NCI-H146 treated with DMSO at 0.1 percent for 48 hours (cell line): ENCODE data around the gene AIF1.

Experiments
- DNase-seq: peaks from one replicate; lab custom pipeline; 2025; ENCODE audit not compliant: unreplicated experiment; lab: John Stamatoyannopoulos, UW

AIF1 gene

DNA sequence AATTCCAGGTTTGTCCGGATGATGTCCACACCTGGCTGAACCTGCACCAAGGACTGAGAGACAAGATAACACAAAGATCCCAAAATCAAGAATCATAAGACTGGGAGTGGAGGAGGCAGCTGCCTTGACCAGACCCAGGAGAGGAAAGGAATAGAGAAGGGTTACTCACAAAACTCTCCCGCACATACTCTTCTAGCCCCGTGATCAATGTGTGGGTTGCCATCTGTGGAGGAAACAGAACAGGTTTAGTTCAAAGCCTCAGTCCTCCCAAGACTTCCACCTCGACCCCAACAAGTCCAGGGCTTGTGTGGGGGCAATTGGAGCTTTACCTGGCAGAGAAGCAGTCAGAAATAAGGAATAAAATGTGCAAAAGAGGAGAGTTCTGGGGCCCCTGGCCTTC is 26.3 kb downstream of the AIF1 start:
- DNase-seq: no peak

DNA sequence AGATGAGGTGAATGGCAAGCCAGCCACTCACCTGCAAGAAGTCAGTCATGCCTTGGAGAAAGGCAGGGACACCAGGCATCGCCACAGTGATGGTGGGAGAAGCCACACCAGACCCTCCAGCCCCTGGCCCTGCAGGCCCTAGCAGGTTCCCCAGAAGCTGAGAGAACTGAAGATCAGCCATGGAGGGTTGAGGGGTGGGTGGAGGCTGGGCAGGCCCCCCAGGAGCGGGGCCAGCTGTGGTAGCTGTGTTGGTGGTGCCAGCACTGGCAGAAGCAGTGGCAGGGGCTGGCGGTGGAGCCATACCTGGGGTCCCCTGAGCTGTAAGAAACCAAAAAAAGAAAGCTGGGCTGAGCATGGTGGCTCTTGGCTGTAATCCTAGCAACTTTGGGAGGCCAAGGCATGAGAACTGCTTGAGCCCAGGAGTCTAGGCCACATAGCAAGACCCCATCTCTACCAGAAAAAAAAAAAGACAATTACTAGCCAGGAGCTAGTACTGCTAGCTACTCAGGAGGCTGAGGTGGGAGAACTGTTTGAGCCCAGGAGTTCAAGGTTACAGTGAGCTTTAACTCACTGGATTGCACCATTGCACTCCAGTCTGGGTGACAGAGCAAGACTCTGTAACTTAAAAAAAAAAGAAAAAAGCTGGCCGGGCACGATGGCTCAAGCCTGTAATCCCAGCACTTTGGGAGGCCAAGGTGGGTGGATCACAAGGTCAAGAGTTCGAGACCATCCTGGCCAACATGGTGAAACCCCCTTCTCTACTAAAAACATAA is 27.9 kb downstream of the AIF1 start:
- DNase-seq: no peak

DNA sequence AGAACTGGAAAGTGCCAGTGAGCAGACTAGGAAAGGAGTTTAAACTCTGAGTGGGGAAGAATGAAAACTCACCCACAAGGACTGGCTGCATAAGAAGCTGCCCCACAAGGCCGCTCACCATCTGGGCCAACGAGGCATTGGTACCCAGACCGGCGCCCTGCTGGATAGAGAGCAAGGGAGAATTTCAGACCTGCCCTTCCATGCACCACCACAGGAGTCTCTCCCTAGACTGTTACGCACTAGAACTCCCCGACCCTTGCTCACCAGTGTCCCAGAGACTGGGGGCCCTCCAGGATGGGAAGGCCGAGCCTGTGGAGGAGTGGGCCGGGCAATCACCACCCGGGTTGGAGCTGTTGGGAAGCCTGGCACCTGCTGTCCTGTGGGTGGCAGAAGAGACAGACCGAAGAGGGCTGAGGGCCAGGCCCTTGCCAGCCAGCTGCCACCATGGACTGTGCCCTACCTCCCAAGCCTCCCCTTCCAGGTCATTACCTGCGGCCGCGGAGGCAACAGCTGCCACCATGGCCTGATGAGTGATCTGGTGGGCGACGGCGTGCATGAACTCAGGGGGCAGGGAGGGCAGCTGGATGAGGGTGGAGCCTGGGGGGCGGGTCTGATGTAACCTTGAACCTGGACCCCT is 28.9 kb downstream of the AIF1 start:
- no peak for DNase-seq

DNA sequence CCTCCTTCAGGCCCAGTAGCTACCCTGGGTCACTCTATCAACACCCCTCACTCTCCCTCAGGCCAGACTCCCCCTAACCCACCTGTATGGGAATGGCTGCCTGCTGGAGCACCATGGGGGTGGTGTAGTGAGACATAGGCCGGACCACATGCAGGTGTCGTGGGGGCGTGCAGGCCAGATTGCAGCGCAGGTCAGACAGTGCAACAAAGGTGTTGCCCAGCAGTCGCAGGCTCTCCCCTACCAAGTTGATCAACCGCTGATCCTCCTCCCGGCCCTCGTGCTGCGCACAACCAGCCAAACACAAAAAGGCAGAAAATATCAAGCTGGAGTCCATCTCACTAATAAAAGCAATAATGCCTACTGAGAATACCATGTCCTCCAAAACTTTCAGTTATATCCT is 30.3 kb downstream of the AIF1 start:
- no peak for DNase-seq

DNA sequence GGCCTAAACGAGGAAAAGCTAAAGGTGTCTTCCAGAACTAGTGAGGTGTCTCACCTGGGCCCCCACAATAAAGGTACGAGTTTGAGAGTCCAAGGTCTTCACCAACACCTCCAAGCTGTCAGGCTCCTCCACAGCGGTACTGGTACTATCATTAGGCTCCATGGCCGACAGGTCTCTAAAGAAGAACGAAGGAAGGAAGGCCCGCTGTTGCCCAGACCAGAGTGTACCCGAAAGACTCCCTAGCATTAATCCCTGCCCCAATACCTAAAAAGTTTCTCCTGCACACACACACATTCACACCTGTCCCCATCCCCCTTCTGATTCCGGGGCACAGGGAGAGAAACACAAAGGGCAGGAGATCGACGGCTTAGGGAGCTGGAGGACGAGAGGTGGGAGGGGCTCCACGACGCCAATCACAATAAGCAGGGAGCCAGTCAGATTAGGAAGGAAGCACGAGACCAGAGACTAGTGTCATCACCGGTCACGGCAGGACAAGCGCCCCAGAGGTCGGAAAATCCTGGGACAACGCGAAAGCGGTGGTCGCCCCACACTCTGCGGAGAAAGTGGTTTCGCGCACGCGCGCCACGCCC is 36.7 kb downstream of the AIF1 start:
- peak; percentile 59 for DNase-seq

DNA sequence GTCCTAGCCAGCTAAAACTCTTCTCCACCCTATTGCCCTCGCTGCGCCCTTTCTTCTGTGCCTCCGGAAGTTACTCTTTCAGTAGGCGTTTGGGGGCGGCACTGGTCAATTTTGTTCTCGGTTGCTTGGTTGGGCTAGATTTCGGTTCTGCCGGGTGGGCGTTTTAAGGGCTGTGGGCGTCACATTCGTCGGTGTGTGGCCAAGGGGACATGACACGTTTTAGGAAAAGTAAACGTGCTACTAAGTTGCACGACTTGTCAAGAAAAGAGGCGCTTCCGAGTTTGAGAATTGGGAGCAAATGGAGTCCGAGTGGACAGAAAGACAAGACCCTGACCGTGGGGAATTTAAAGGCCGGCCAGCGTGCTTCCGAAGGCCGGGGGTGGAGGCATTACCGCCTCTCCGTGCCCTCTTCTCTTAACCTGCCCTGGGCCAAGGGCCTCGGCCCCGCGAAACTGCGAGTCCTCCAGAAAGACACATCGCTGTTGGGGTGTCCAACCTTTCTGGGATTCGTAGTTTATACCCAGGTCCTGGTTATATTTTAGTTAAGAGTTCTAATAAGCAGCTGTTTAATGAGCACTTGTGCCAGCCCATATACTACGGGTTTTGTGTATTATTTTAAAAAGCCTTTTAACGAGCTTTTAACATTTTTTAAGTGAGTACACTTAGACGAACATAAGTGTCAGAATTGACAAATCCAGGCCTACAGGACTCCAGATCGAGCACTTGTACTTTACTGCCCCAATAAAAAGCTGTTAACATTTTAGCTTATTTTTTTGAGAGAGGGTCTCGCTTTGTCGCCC is 38.1 kb downstream of the AIF1 start:
- peak; percentile 95 for DNase-seq

DNA sequence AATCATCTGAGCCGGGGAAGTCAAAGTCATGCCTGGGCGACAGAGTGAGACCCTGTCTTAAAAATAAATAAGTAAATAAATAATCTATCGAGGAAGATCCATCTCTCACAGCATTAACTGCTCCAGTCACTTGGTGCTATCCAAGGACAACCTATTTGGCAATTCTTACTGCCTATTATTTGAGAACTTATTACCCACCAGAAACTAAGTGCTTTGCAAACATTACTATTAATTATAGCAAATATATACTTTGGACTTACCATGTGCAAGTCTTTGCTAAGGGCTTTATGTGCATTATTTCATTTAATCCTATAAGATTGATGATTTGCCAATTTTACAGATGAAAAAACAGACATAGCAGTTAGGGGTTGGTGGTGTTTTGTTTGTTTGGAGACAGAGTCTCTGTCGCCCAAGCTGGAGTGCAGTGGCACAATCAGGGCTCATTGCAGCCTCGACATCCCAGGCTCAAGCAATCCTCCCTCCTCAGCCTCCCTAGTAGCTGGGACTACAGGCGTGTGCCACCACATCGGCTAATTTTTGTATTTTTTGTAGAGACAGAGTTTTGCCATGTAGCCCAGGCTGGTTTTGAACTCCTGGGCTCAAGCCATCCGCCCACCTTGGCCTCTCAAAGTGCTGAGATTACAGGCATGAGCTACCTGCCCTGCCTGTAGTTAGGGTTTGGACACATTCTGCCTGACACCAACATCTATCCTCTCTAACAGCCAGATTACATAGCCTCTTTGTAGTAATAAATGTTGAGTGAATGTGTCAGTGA is 39.7 kb downstream of the AIF1 start:
- DNase-seq: no peak

DNA sequence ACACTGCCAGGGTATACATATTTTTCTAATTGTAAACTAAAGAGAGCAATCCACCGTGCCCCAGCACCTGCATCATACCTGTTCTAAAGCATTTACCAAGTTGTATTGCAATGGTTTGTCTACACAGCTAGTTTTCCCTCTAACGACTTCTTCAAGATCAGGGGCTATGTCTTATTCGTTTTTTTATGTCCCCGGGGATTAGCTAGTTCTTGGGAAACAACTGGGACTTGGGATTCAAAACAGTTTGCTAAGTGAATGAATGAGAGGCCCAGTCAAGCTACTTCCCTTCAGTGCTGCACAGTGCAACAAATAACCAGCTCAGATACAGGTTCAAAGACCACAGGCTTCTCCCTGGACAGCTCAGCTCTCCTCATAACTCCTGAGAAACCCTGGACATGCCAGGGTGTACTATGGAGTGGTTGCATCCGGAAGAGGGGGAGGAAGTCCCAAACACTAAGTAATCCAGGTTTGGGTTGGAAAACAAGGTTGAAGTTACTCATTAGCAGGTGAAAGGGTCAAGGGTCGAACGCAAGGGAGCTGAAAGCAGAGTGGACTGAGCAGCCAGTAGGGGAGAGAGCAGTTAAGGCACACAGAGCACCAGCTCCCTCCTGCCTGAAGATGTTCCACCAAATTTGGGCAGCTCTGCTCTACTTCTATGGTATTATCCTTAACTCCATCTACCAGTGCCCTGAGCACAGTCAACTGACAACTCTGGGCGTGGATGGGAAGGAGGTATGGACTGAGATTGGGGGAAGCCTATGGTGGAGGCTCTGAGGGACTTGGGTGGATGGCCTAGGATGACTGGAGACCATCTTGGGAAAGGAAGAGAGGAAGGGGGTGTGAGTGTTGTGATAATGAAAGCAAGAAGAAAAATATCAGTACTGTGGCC is 40.6 kb downstream of the AIF1 start, which contains the start of gene APOM:
APOM (plus strand) TSS at position 546 of the 889 bp plus-strand sequence; CDS start at position 619, 73 bp downstream.
- no peak for DNase-seq

DNA sequence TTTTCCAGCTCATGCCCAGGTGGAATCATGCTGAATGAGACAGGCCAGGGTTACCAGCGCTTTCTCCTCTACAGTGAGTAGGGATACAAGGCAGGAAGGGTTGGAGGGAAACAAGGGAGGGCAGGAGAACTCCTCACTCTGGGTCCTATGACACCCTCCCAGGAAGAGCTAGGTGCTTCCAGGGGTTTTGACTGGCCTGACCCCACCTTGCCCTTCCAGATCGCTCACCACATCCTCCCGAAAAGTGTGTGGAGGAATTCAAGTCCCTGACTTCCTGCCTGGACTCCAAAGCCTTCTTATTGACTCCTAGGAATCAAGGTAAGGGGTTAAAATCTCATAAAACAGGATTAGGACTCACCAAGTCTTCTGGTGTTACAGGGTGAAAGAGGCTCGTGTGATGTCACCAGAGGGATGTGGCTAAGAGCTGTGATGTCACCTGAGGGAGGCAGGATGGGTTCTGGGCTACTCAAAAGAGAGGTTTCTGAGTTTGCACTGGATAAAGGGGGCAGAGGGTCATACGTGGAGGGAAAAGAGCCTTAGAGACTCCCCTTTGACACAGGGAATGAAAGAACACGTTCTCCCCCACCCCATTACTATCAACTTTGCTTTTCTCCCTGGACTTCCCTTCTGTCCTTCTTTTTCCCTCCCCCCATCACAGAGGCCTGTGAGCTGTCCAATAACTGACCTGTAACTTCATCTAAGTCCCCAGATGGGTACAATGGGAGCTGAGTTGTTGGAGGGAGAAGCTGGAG is 42.5 kb downstream of the AIF1 start:
- no peak for DNase-seq

DNA sequence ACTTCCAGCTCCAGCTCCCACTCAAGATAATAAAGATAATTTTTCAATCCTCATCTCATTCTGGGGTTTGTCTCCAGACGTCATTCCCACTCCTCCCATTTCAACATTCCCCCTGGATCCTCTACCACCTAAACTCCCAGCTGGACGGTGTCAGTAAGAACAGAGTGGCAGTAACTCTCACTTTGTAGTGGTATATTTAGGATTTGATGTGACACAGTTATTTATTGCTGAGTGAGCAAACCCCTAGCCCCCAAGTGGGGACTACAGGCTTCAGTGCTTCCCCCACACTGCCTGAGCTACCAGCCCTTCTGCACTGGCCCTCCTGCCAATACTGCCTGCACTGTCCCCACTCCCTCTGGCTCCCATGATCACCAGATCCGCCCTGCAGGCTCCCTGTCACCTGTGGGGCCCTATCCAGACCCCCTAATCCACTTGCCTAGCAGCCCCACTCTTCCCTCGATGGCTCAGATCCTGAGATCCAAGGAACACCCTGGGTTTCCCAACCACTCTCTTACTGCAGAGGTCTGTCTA is 43.2 kb downstream of the AIF1 start:
- DNase-seq: no peak

DNA sequence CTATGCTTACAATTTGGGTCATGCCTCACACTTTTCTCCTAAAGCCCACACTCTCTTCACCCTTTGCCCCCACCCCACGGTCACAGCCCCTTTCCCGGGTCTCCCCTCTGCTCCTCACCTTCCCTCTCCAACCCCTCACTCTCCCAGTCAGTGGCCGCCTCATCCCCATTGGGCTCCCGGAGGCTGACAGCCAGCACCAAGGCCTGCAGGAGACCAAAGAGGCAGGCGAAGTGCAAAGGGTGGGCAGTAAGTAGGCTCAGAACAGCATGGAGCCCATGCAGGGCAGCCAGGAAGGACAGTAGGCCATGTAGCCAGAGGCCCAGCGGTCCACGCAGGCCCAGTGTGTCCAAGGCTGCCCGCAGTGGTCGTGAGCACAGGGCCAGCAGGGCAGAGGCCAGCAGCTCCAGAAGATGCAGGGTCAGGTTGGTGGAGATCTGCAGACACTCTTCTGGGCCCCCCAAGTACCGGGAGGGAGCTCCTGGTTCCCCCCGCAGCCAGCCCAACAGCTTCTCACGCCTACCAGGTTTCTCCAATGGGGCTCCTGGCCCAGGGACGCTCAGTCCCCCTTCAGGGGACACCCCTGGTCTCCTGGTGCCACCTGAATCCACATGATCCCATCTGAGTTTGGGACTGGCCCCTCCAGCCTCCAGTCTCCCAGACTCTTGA is 44.1 kb downstream of the AIF1 start:
- no peak for DNase-seq

DNA sequence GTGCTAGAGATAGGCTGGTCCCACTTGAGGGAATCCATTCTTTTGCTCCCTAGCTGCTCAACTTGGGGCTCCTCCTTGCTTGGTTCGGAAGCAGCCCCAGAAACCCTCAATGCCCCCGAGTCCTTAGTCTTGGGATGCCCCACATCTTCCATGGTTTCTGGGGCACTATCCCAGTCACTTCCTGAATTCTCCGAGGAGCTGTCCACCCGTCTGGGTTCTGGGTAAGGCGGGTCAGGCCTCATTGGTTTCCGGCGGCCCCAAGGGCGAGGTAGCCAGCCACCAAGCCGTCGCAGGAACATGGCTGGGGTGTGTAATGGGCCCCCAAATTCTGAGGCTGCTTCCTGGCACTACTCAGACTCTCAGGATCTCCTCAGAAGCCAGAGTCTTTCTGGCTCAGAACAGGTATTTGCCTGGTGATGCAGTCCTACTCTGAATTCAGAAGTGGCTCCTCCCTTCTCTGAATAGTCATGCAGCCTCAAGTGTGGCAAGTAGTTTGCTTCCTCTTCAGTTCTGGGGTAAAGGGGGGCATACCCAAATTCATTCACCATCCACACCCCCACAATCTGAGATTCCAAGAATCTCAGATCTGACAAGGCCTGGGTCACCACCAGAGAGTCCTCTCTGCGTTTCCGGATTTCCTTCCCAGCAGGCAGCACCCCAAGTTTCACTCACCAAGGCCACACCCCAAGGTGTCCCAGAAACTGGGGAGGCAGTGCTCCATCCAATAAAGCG is 44.8 kb downstream of the AIF1 start:
- DNase-seq: no peak

DNA sequence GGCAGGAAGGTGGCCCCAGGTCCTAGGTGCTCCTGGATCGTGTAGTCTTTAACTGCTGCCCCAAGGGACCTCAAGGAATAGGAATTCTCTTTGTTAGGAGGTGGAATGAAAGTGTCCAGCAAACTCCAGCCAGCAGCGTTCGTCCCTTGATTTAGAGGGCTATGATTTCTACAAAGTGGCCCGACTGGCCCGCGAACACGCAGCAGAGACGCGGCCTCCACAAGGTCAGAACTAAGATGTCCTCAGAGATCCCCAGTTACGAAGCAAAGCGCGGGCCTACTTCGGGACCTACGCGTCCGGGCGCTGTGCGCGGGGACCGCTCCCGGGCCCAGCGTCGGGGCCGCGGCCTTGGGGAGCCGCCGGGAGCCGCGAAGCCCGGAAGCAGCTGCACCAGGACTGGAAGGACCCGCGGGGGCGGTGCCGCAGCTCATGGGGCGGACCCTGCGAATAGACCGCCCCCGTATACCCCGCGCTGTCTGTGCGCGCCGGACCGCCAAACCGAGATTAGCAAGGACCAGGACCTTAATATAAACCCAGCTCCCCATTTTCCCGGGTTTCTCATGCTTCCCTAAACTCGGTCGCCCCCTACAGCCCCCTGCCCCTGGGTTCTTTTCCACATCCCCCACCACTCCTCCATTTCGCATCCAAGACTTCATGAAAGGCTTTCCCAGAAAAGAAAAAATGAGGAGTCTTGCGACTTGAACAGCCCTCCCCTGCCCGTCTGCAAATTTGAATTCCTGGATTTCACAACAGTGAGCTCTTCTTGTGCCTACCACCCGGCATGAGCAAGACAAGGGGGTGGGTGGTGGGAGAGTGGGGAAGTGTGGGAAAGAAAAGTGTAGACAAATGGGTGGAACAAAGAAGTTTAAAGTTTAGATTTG is 45.6 kb downstream of the AIF1 start, which contains the start of gene C6orf47:
C6orf47 (minus strand) TSS at position 398 of the 881 bp plus-strand sequence. CDS start 831 bp downstream, outside the sequence.
- peak; percentile 61 for DNase-seq

DNA sequence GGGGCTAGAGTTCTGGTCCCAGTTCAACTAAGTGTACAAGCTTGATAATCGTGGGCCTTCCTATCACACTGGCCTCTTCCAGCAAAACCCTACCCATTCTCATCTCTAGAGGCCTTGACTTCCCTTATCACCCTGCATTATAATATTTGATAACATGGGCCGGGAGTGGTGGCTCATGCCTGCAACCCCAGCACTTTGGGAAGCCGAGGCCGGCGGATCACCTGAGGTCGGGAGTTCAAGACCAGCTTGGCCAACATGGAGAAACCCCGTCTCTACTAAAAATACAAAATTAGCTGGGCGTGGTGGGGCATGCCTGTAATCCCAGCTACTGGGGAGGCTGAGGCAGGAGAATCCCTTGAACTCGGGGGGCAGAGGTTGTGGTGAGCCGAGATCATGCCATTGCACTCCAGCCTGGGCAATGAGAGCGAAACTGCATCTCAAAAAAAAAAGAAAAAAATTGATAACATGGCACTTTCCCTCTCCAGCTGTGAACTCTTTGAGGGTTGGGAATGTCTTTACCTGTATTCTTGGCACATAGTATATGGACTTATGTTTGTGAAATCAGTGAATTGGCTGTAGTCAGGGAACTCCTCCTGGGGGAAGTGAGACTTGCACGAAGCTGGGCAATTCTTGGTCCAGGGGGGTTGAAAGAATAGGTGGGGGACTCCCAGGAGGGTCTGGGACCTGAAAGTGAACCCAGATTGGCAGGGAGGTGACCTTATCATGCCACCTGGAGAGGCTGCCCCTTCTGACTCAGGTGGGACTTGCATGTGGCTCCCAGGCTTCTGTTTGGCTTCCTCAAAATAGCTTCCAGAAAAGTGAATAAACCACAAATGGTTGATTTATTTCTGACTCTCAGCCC is 46.5 kb downstream of the AIF1 start:
- no peak for DNase-seq

DNA sequence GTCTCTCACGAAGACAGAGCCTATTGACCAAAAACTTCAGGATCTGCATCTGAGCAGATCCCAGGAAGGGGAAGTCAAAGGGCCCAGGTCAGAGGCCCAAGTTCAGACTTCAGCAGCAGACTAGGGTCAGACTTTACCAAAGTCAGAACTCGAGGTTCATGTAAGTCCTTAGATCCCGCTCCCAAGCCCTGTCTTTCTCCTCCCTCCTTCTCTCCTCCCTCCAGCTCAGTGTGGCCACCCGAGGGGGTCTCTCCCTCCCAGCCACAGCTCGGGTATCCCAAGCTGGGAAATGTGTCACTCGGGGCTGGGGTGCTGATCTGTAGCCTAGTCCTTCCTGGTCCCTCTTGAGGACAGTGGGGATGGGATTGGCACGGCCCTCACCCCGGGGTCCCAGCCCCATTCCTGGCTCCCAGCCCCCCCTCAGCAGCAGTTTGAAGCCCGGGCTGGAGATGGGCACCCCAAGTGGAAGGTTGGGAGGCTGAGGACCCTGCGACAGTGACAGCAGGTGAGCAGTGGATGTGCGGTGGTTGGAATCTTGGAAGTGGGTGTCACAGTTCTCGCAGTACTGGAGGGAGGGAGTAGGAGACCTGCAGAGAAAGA is 47.2 kb downstream of the AIF1 start:
- no peak for DNase-seq
